Fibroblast of lung (primary cell): ENCODE measurements around the gene ZFPM1. TPM values are rescaled to one million over a fixed set of nuclear protein-coding genes. Genes with fewer than 3 reads are reported as not detected.

Source experiments
- DNase-seq, 2 donors: peaks; one replicate each; pipeline versions ENCODE4 v3.0.0 to v3.0.0-alpha.2; 2010; ENCODE audit warnings: low read depth in 2 of 2
- H2AFZ ChIP-seq: 2 replicates; pipeline ENCODE4 v1.5.1; 2012; ENCODE audit warnings: low read length, control low read depth, inconsistent platforms
- H3K27ac ChIP-seq: 2 replicates; pipeline ENCODE4 v1.5.1; 2011; ENCODE audit warnings: low read length, control low read depth; ENCODE audit not compliant: insufficient read depth
- H3K27me3 ChIP-seq: 2 replicates; pipeline ENCODE4 v1.5.1; 2011; ENCODE audit warnings: mild to moderate bottlenecking, low read length; ENCODE audit not compliant: control insufficient read depth, insufficient read depth
- H3K36me3 ChIP-seq: 2 replicates; pipeline ENCODE4 v1.5.1; 2011; ENCODE audit warnings: low read length; ENCODE audit not compliant: control insufficient read depth, insufficient read depth
- H3K4me1 ChIP-seq: 2 replicates; pipeline ENCODE4 v1.5.1; 2011; ENCODE audit warnings: low read length; ENCODE audit not compliant: control insufficient read depth, insufficient read depth; ENCODE audit errors: extremely low read depth
- H3K4me2 ChIP-seq: 2 replicates; pipeline ENCODE4 v1.5.1; 2011; ENCODE audit warnings: low read length, control low read depth; ENCODE audit not compliant: insufficient read depth; ENCODE audit errors: extremely low read depth
- H3K4me3 ChIP-seq, 4 experiments: fragments of 200-600 bp in 1 of 4; sonication (generic) in 1 of 4; replicated peaks in 1 of 4; 2 replicates each; pipeline ENCODE4 v1.5.1; 2011 to 2016; ENCODE audit warnings: low read length in 4 of 4, low read depth in 3 of 4, mild to moderate bottlenecking in 3 of 4, control low read depth in 2 of 4, inconsistent platforms in 1 of 4, mixed read lengths in 1 of 4; ENCODE audit not compliant: insufficient read depth in 1 of 4; ENCODE audit errors: control extremely low read depth in 1 of 4
- H3K79me2 ChIP-seq: 2 replicates; pipeline ENCODE4 v1.5.1; 2012; ENCODE audit warnings: mild to moderate bottlenecking, low read length, inconsistent platforms; ENCODE audit not compliant: control insufficient read depth, insufficient read depth
- H3K9ac ChIP-seq: 2 replicates; pipeline ENCODE4 v1.5.1; 2011; ENCODE audit warnings: mild to moderate bottlenecking, low read length, control low read depth; ENCODE audit not compliant: insufficient read depth
- H3K9me3 ChIP-seq: 2 replicates; pipeline ENCODE4 v1.5.1; 2012; ENCODE audit warnings: low read depth, low read length; ENCODE audit not compliant: control insufficient read depth, insufficient read depth
- H4K20me1 ChIP-seq: 2 replicates; pipeline ENCODE4 v1.5.1; 2011; ENCODE audit warnings: low read length; ENCODE audit not compliant: control insufficient read depth, insufficient read depth; ENCODE audit errors: extremely low read depth
- EZH2 ChIP-seq: IDR thresholded peaks from 2 replicates; pipeline ENCODE4 v1.5.1; 2012; ENCODE audit warnings: low read length, control low read depth, mild to moderate bottlenecking; ENCODE audit errors: missing control alignments
- polyA plus RNA-seq, 2 donors: library from polyadenylated mRNA; depleted of rRNA in 1 of 2; stranded (reverse) in 1 of 2; unstranded in 1 of 2; fragments of >200 nt; gene quantifications; 2 replicates each; pipeline ENCODE4 v1.2.1, GENCODE V29; 2011 to 2012; ENCODE audit warnings: missing spikeins in 1 of 2
- total RNA-seq: library from RNA; depleted of rRNA; stranded (reverse); fragments of >200 nt; gene quantifications from 2 replicates; pipeline ENCODE4 v1.2.1, GENCODE V29; 2014
- TF ChIP-seq, protein P1 (sequence below), 2 donors: IDR thresholded peaks in 1 of 2; conservative IDR thresholded peaks in 1 of 2; 1 replicate in 1 of 2; 2 replicates in 1 of 2; pipeline ENCODE4 v1.5.1; 2011 to 2012; ENCODE audit warnings: low read length in 2 of 2, control low read depth in 1 of 2, inconsistent platforms in 1 of 2, low read depth in 1 of 2, mild to moderate bottlenecking in 1 of 2

Gene ZFPM1
- total and polyA plus RNA-seq, 2 donors (not counting 1 experiment from before 2014, with no cell fraction given), result 0.27 to 1.7 TPM

DNA sequence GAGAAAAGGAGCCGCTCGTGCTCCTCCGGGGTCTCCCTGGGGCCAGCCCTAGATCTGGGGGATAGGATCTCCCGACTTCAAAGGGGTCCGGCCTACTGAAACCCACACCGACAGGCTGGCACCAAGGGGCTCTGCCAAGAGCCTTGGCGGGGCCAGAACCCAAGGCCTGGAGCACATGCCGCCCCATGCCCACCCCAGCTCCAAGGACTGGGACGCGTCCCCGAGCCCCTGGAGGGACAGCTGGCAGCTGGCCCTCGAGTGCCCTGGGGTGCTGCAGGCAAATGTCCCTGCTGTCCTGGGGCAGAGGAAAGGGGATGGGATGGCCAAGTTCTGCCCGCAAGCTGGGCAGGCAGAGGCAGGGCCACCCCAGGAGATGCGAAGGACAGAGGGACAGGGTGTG lies 31.8 kb upstream of the ZFPM1 start:
- Histone ChIP-seq H3K27me3 (no peaks in the 10 kb centered on the region), H3K27ac (no peak overlapping the region), H3K4me2 (no peak overlapping the region), H2AFZ (no peak overlapping the region), H4K20me1 (no peaks in the 10 kb centered on the region), H3K9ac (no peak overlapping the region), H3K36me3 (no peaks in the 10 kb centered on the region), H3K9me3 (no peaks in the 10 kb centered on the region), H3K79me2 (no peaks in the 10 kb centered on the region), H3K4me3 (no peak overlapping the region), H3K4me1 (no peaks in the 10 kb centered on the region)
- TF ChIP-seq, protein P1, sequence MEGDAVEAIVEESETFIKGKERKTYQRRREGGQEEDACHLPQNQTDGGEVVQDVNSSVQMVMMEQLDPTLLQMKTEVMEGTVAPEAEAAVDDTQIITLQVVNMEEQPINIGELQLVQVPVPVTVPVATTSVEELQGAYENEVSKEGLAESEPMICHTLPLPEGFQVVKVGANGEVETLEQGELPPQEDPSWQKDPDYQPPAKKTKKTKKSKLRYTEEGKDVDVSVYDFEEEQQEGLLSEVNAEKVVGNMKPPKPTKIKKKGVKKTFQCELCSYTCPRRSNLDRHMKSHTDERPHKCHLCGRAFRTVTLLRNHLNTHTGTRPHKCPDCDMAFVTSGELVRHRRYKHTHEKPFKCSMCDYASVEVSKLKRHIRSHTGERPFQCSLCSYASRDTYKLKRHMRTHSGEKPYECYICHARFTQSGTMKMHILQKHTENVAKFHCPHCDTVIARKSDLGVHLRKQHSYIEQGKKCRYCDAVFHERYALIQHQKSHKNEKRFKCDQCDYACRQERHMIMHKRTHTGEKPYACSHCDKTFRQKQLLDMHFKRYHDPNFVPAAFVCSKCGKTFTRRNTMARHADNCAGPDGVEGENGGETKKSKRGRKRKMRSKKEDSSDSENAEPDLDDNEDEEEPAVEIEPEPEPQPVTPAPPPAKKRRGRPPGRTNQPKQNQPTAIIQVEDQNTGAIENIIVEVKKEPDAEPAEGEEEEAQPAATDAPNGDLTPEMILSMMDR (conservative IDR thresholded peaks at IDR 0.05 in 1 of 2, IDR thresholded peaks at IDR 0.05 in 1 of 2; ENCODE audit: low read depth in 1 of 2, low read length in 2 of 2), result no peak
- TF ChIP-seq EZH2, result no peak
- DNase-seq, result no peak

DNA sequence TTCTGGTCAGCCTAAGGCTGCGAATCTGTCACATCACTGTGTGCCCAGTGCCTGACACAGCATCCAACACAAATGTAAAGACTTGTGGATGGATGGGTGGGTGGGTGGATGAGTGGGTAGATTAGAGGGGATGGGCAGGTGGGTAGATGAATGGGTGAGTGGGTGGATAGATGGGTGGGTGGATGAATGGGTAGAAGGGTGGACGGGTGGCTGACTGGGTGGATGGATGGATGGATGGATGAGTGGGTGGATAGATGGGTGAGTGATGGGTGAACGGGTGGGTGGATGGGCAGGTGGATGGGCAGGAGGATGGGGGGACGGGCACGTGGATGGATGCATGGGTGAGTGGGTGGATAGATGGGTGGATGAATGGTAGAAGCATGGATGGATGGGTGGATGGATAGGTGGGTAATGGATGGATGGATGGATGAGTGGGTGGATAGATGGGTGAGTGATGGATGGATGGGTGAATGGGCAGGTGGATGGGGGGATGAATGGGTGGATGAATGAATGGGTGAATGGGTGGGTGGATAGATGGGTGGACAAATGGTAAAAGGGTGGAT lies 31.1 kb upstream of the ZFPM1 start:
- Histone ChIP-seq H4K20me1 (no peaks in the 10 kb centered on the region), H3K4me1 (no peaks in the 10 kb centered on the region), H2AFZ (no peak overlapping the region), H3K79me2 (no peaks in the 10 kb centered on the region), H3K9me3 (no peaks in the 10 kb centered on the region), H3K9ac (no peak overlapping the region), H3K27me3 (no peaks in the 10 kb centered on the region), H3K27ac (no peak overlapping the region), H3K4me2 (no peak overlapping the region), H3K36me3 (no peaks in the 10 kb centered on the region), H3K4me3 (no peak overlapping the region)
- no peak for DNase-seq
- TF ChIP-seq, protein P1 (conservative IDR thresholded peaks at IDR 0.05 in 1 of 2, IDR thresholded peaks at IDR 0.05 in 1 of 2; ENCODE audit: low read depth in 1 of 2, low read length in 2 of 2), result no peak
- TF ChIP-seq EZH2, result no peak

DNA sequence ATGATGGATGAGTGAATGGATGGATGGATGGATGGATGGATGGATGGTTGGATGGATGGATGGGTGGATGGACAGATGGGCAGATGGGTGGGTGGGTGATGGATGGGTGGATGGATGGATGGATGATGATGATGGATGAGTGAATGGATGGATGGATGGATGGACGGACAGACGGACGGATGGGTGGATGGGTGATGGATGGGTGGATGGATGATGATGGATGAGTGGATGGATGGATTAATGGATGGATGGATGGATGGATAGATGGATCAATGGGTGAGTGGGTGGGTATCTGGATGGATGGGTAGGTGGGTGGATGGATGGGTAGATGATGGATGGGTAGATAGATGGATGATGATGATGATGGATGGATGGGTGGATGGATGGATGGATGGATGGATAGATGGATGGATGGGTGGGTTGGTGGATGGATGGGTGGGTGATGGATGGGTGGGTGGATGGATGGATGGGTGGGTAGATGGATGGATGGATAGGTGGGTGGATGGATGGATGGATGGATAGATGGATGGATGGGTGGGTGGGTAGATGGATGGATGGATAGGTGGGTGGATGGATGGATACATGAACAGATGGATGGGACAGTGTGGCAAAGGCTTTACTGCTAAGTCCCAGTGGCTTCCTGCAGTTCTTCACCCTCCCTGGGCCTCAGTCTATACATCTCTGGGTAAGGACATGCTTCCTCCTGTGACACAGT lies 30.2 kb upstream of the ZFPM1 start:
- H4K20me1 ChIP-seq, result no peaks in the 10 kb centered on the region
- H3K9ac ChIP-seq, result no peak overlapping the region
- H2AFZ ChIP-seq, result no peak overlapping the region
- H3K27ac ChIP-seq, result no peak overlapping the region
- H3K4me1 ChIP-seq, result no peaks in the 10 kb centered on the region
- no peak for TF ChIP-seq EZH2
- TF ChIP-seq, protein P1 (conservative IDR thresholded peaks at IDR 0.05 in 1 of 2, IDR thresholded peaks at IDR 0.05 in 1 of 2; ENCODE audit: low read depth in 1 of 2, low read length in 2 of 2), result no peak
- no peak overlapping the region for H3K4me2 ChIP-seq
- no peak for DNase-seq
- H3K9me3 ChIP-seq, result no peaks in the 10 kb centered on the region
- H3K27me3 ChIP-seq, result no peaks in the 10 kb centered on the region
- no peaks in the 10 kb centered on the region for H3K36me3 ChIP-seq
- no peaks in the 10 kb centered on the region for H3K79me2 ChIP-seq
- H3K4me3 ChIP-seq, result no peak overlapping the region
